Stimulated activated CD4-positive, alpha-beta T cell treated with anti-CD3 and anti-CD28 coated beads, Interleukin-12 subunit alpha, Interleukin-12 subunit beta, amount 100 ng/mL, for 24 hours (primary cell): ENCODE results near the gene SYT2.
A peak's percentile ranks its signal among the peaks of the same experiment; 100 is the strongest.

Experiments
- DNase-seq, 2 experiments: peaks; one replicate each; pipeline ENCODE4 v3.0.0-alpha.2; 2020; ENCODE audit warnings: low read depth in 2 of 2

SYT2 gene

GRCh38 chr1:202704601-202705000, 5.7 kb downstream of the SYT2 start:
- DNase-seq: no peak

DNA sequence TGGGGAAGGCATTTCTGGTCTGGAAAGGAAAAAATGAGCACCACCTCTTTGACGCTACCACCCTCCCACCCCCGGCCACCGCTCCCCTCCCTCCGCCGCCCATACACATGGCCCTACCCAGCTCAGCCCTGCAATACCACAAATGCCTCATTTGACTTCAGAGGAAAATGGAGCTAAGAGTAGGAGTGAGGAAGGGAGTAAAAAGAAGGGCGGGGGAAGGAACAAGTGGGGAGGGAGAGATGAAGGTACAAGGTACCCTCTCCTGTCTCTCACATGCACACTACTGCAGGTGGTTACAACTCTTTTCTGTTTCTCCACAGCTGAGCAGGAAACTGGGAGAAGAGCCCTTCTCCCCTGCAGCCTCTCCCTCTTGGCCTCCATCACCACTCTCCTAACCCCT, 7.1 kb downstream of the SYT2 start:
- DNase-seq: no peak

DNA sequence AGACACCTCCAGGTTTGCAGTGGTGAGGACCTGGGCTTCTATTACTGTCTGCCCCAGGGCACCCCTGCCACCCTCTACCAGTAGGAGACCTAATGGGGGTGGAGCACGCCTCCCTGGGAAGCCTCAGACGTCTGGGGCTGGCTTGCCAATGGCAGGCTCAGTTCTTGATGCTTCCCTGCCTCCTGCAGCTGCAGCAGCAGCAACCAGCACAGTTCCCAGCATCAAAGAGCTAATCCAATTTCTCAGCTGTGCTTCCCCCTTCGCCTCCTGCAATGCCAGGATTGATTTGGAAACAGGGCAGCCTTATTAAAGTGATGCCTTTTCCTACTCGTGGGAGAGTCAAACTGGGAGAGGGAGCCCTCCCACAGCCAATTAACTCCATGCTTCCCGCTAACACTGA, 8.2 kb downstream of the SYT2 start:
- DNase-seq: no peak

GRCh38 chr1:202701200-202701599, 9.1 kb downstream of the SYT2 start:
- DNase-seq: no peak

GRCh38 chr1:202700061-202700460, 10.2 kb downstream of the SYT2 start:
- DNase-seq: no peak

- no peak for DNase-seq
These were observed 12.0 kb downstream of the SYT2 start for GRCh38 chr1:202698276-202698675.

- no peak for DNase-seq
These were observed 13.2 kb downstream of the SYT2 start for GRCh38 chr1:202697038-202697437.

DNA sequence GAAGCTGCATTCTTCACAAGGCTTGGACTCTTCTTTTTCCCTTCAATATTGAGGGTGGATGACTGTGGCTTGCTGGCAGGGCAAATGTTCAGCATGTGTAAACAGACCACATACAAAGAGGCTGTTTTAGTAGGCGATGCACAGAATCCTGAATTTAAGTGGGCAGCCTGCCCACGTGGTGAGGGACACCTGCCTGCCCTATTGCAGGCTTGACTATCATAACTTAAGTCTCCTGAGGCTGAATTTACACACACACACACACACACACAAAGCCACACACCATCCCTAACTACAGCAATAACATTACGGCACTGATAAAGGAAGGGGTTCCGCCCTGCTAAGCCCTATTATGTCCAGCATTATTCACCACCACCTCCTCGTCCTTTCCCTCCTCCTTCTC, 15.9 kb downstream of the SYT2 start:
- no peak for DNase-seq

GRCh38 chr1:202692959-202693555, 17.2 kb downstream of the SYT2 start:
- peak; percentile 17 to 53 for DNase-seq

DNA sequence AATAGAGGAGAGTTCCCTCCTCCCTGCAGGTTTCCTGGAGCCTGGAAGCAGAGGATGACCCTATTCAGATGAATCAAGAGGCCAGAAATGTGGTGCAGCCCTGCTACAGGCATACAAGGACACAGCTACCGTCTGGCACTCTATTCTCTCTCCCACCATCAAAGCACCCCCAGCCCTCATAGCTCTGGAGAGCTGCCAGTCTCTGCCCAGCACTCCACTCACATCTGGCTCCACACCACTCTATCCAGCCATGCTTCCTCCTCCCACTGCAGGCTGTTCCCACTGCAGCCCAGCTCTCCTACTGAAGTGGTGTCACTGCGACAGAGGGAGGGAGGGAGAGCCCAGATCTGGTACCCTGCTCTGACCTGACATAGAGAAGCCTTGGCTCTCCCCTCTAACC, 18.4 kb downstream of the SYT2 start:
- DNase-seq: no peak

- no peak for DNase-seq
These were observed 20.5 kb downstream of the SYT2 start for GRCh38 chr1:202689493-202690342.

DNA sequence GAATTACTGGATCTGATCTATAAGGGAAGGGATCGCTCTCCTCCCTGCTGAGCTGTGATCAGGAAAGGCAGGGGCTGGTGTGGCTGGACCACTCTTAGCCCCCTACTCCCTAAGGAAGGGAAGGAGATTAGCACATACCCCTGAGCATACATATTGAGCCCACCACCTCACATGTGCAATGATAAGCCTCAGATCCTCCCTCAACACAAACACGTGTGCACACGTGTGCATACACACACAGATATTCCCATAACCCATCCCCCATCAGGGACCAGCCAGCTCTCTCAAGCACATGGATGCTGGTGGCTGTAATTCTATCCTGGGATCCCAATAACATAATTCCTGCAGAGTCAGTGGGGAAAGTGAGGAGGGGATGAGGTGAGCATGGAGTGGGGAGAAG, 21.2 kb downstream of the SYT2 start:
- no peak for DNase-seq

GRCh38 chr1:202688401-202688800, 21.9 kb downstream of the SYT2 start:
- no peak for DNase-seq

DNA sequence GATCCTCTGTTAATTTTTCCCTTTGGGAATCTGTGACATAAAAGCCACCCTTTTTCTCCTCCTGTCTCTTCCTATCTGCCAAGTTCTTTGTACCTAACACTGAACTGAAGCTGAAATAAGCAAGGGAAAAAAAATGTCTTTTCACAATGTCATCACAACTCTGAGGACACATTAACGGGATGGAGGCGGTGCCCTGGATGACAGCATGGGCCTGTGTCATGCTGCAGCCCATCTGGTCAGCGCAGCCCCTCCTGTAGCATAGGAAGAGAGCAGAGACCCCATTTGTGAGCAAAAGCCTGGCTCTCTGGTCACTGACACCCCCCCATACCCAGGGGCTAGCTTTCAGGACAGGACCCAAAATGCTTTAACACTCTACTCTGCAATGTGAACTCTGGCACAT, 22.5 kb downstream of the SYT2 start:
- DNase-seq: no peak

DNA sequence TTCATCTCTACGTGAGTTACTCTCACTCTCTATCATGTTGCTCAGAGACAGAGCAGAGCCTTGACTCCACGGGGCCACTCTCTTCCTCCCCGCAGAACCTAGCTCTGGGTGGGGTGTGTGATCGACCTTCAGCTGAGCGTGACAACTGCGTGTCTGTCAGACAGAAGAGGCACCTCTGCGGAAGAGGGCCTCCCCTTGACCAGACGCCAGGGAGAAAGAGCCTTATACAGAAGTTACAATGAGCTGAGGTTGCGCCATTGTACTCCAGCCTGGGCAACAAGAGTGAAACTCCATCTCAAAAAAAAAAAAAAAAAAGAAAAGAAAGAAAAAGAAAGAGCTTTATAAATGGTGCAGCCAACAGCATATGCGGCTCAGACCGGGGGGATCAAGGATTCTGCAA, 22.9 kb downstream of the SYT2 start:
- no peak for DNase-seq

DNA sequence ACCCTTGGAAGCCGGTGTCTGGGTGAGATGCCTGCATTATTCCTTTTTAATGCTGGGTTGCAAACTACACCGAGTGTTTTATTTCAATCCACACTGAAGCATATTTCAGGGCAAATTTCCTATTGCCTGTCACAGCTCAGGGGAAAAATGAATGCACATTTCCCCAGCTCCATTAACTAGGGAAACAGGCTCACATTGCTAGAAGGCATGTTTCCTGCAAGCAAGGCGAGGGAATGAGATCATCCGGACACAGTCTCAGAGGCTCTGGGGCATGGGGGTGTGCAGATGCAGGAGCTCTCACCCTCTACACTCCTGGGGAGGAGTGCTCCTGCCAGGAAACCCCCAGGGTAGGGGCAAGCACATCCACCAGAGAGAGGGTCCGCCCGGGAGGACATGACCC, 24.6 kb downstream of the SYT2 start:
- DNase-seq: no peak

- DNase-seq: no peak
These were observed 25.5 kb downstream of the SYT2 start for GRCh38 chr1:202684716-202685115.

GRCh38 chr1:202683029-202683428, 27.2 kb downstream of the SYT2 start:
- no peak for DNase-seq

- DNase-seq: no peak
These were observed 27.8 kb downstream of the SYT2 start for GRCh38 chr1:202682477-202682876.

DNA sequence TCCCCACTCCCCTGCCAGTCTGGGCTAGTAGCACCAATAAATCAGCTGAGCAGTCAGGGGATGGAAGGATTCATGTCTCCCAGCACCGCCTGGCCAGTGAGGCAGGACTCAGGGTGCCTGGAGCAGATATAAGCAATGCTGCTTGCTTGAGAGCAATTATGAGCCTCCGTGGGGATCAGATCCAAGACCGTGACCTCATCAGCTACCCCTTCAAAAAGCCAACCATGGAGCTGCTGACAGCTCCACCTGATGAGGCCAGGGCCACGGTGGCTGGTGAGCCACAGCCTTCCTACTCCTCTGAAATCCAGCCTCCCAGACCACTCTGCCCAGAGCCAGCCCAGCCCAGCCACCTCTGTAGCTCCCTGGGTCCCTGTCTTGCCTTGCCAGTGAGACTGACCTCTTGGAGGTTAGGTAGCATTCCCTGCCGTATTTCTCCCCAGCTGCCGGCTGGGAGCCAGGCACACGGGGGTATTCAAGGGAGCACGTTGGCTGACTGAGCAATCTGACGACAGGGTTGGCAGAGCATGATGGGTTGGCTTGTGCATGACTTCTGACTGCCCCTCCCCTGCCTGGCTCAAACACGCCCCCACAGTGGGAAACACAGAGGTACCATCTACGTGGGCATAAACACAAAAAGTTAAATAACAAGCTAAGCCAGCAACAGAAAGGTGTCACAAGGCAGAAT, 28.4 kb downstream of the SYT2 start:
- no peak for DNase-seq

DNA sequence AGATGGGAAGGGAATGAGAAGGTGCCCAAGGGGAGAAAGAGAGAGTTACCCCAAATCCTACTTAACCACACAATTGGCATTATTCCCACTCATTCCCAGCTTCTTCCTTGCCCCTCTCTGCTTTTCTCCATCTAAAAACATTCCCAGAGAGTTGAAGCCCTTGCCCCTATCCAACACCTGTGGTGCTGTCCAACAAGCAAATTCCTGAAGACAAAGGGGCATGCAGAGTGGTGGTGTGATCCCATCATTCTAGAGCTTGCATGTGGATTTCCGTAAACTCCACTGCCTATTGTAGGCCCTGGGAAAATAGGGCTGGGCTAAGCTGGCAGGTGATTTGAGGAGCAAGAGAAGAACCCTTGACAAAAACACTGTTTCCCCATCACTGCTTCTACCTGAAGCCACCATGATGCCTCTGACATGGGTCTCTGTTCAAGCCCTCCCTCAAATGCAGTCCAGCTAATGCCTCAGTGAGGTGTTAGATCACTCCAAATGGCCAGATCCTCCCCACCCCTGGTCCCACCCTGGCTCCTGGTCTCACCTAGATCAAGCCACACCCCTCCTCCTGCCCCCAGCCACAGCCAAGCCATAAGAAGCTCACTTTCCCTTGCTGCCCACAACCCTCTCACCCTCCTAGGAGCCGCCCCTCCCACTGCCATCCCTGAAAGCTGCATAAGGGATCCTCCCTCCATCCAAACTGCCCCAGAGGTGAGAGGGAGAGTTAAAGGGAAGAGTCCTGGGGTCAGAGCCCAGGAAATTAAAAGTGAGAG, 29.5 kb downstream of the SYT2 start:
- no peak for DNase-seq
